Small intestine (tissue), 7 donors: ENCODE measurements around the gene LYZL1. TPM values are rescaled to one million over a fixed set of nuclear protein-coding genes. Genes with fewer than 3 reads are reported as not detected.
"Not testable (repeated sequence)": the region's sequence is repeated elsewhere in the genome, so short reads cannot be mapped to it uniquely, and the experiment has no call there.

Experiments used
- DNase-seq, 2 donors: peaks; one replicate each; pipeline versions ENCODE4 v3.0.0 to v3.0.0-alpha.2; 2013
- FAIRE-seq: peaks from 2 replicates; lab custom pipeline; 2012; peaks lifted over from hg19 to GRCh38; lab: Jason Lieb, UNC
- H3K27ac ChIP-seq, 3 donors: one replicate each; pipeline ENCODE4 v1.5.1; 2013; ENCODE audit warnings: low read length in 2 of 3, mild to moderate bottlenecking in 2 of 3, control low read depth in 1 of 3, inconsistent platforms in 1 of 3, low read depth in 1 of 3, moderate library complexity in 1 of 3
- H3K27me3 ChIP-seq, 3 donors: one replicate each; pipeline ENCODE4 v1.6.1; 2013; ENCODE audit warnings: low read length in 3 of 3, inconsistent platforms in 1 of 3; ENCODE audit not compliant: control insufficient read depth in 3 of 3, insufficient read depth in 3 of 3
- H3K36me3 ChIP-seq, 3 donors: one replicate each; pipeline ENCODE4 v1.6.1; 2013; ENCODE audit warnings: low read length in 3 of 3, inconsistent platforms in 1 of 3, low read depth in 1 of 3, mild to moderate bottlenecking in 1 of 3, moderate library complexity in 1 of 3; ENCODE audit not compliant: control insufficient read depth in 3 of 3, insufficient read depth in 2 of 3
- H3K4me1 ChIP-seq, 3 donors: one replicate each; pipeline ENCODE4 v1.6.1; 2013; ENCODE audit warnings: low read length in 2 of 3, inconsistent platforms in 1 of 3, low read depth in 1 of 3, mild to moderate bottlenecking in 1 of 3, moderate library complexity in 1 of 3; ENCODE audit not compliant: control insufficient read depth in 3 of 3, insufficient read depth in 2 of 3
- H3K4me3 ChIP-seq, 3 donors: one replicate each; pipeline ENCODE4 v1.5.1; 2013; ENCODE audit warnings: low read length in 3 of 3, control low read depth in 1 of 3, inconsistent platforms in 1 of 3, low read depth in 1 of 3, mild to moderate bottlenecking in 1 of 3, moderate library complexity in 1 of 3
- H3K9me3 ChIP-seq, 2 donors: one replicate each; pipeline ENCODE4 v1.6.1; 2013; ENCODE audit warnings: low read depth in 1 of 2, low read length in 1 of 2; ENCODE audit not compliant: control insufficient read depth in 2 of 2, insufficient read depth in 1 of 2
- WGBS, 3 donors: extraction: QIAGEN DNeasy Blood & Tissue Kit; methylation state at CpG; one replicate each; pipeline ENCODE4 v1.1.7; 2013; 5-methylcytosine and 5-hydroxymethylcytosine counted together
- polyA plus RNA-seq, 4 donors: library from polyadenylated mRNA; stranded (reverse) in 3 of 4; unstranded in 1 of 4; fragments of 200-250 nt in 3 of 4; fragments of 120-200 nt in 1 of 4; gene quantifications; one replicate each; pipeline versions ENCODE4 v1.2.1 to v1.2.3, GENCODE V29; 2013
- donor health status: healthy with polysubstance abuse.
- donor health status: control.
- donor health status: control.
- donor health status: Bipolar disorder and iron deficiency.
- donor health status: healthy.

Gene LYZL1
- polyA plus RNA-seq, 4 donors: not detected

GRCh38 chr10:29353305-29353704 lies 64.4 kb downstream of the LYZL1 start:
- DNase-seq (no peak), FAIRE-seq (no peak)
- no peaks in the 10 kb centered on the region for H3K9me3 ChIP-seq
- 53 to 67% (median 60%) methylated on average over 3 of the region's 3 CpGs for WGBS, 3 donors
- H3K4me1 ChIP-seq: no peaks in the 10 kb centered on the region
- H3K36me3 ChIP-seq: no peaks in the 10 kb centered on the region
- H3K27me3 ChIP-seq: no peaks in the 10 kb centered on the region
- H3K4me3 ChIP-seq: no peak overlapping the region
- H3K27ac ChIP-seq: no peak overlapping the region

GRCh38 chr10:29353887-29354561 lies 65.2 kb downstream of the LYZL1 start:
- H3K36me3 ChIP-seq: no peaks in the 10 kb centered on the region

GRCh38 chr10:29355411-29355991 lies 66.6 kb downstream of the LYZL1 start:
- no peak for FAIRE-seq
- Histone ChIP-seq H3K27me3 (no peaks in the 10 kb centered on the region), H3K27ac (no peak overlapping the region), H3K4me1 (no peaks in the 10 kb centered on the region), H3K36me3 (no peaks in the 10 kb centered on the region), H3K9me3 (no peaks in the 10 kb centered on the region), H3K4me3 (no peak overlapping the region)
- 71 to 81% (median 79%) methylated on average over 6 of the region's 6 CpGs for WGBS, 3 donors
- no peak for DNase-seq

More at GRCh38 chr10:29353887-29354561, 65.2 kb downstream of the LYZL1 start:
- no peaks in the 10 kb centered on the region for H3K9me3 ChIP-seq
- no peaks in the 10 kb centered on the region for H3K4me1 ChIP-seq
- H3K27me3 ChIP-seq: no peaks in the 10 kb centered on the region
- 68 to 89% (median 72%) methylated on average over 3 of the region's 3 CpGs for WGBS, 3 donors
- H3K27ac ChIP-seq: no peak overlapping the region
- H3K4me3 ChIP-seq: no peak overlapping the region
- FAIRE-seq: no peak
- no peak for DNase-seq

- DNase-seq (no peak), FAIRE-seq (no peak)
- H3K36me3 ChIP-seq: no peaks in the 10 kb centered on the region
- no peak overlapping the region for H3K4me3 ChIP-seq
- WGBS, 3 donors: 85 to 100% (median 94%) methylated on average over 2 of the region's 2 CpGs
- no peaks in the 10 kb centered on the region for H3K4me1 ChIP-seq
- no peaks in the 10 kb centered on the region for H3K9me3 ChIP-seq
- H3K27me3 ChIP-seq: no peaks in the 10 kb centered on the region
- no peak overlapping the region for H3K27ac ChIP-seq
Observed at GRCh38 chr10:29356931-29357330, 68.1 kb downstream of the LYZL1 start.

- no peak for DNase-seq
- 72 to 79% (median 77%) methylated on average over 12 of the region's 12 CpGs for WGBS, 3 donors
Observed at GRCh38 chr10:29358010-29358616, 69.2 kb downstream of the LYZL1 start.

GRCh38 chr10:29360215-29360853 lies 71.5 kb downstream of the LYZL1 start:
- H3K9me3 ChIP-seq, FAIRE-seq, H3K27me3 ChIP-seq, H3K4me1 ChIP-seq, DNase-seq, H3K36me3 ChIP-seq, H3K4me3 ChIP-seq, H3K27ac ChIP-seq: not testable (repeated sequence)
- WGBS, 3 donors: 89 to 92% (median 90%) methylated on average over 18 of the region's 18 CpGs

More at GRCh38 chr10:29358010-29358616, 69.2 kb downstream of the LYZL1 start:
- no peaks in the 10 kb centered on the region for H3K9me3 ChIP-seq
- H3K36me3 ChIP-seq: no peaks in the 10 kb centered on the region
- H3K4me1 ChIP-seq: no peaks in the 10 kb centered on the region
- H3K4me3 ChIP-seq: no peak overlapping the region
- FAIRE-seq: no peak
- no peaks in the 10 kb centered on the region for H3K27me3 ChIP-seq
- no peak overlapping the region for H3K27ac ChIP-seq
